ENCODE data around the gene DLX2.

Gene DLX2

DNA sequence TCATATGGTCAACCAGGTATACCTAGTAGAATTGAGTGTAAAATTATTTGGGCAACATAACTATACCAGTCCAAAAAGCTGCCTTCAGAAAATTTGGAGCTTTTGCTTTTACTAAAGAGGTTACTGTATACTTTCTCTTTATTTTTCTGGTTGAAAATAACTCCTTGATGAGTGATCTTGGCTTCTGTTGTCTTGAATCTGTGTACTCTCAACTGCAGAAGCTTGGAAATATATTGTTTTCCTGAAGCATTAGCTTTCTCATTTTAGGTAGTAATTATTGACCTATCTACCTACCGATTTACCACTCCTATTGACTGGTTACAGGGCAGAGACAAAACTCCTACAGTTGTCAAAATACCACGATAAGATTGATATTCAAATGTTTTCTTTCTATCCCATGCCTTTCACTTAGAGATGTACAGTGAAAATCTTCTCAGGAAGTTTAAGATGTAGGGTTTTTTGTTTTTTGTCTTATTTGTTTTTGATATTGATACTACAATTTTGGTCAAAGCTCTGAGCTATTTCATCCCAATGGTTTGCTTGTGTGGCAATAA is 53.1 kb downstream of the DLX2 start:
- no peak for DNase-seq
